GM13977 (cell line): ENCODE data around the gene PHC2.
A peak's percentile ranks its signal among the peaks of the same experiment; 100 is the strongest.

ENCODE experiments used
- DNase-seq: peaks from one replicate; pipeline ENCODE4 v3.0.0; 2012; ENCODE audit warnings: low spot score
- in situ Hi-C: fragments of 300-500 bp; cut with MboI; formaldehyde crosslinking; loops from one replicate; pipeline ENCODE4 v1.12.0; 2022; ENCODE audit warnings: low sequenced_read_pairs, low pct_unique_long_range_greater_than_20kb, mixed read lengths, inconsistent platforms; ENCODE audit not compliant: unreplicated experiment
- TF ChIP-seq, protein P1 (sequence below): IDR thresholded peaks from 2 replicates; pipeline ENCODE4 v1.5.1; 2012; ENCODE audit warnings: mild to moderate bottlenecking, control low read depth; ENCODE audit not compliant: insufficient read depth; ENCODE audit errors: extremely low read depth, missing control alignments

Gene PHC2

GRCh38 chr1:33299461-33300155 is 131.3 kb downstream of the PHC2 start:
- no peak for DNase-seq
- in situ Hi-C loops: loop anchor here (10.0 kb wide), 1 partner anchor 175 kb away; the partner anchor contains the start of gene ZSCAN20
- TF ChIP-seq, protein P1, sequence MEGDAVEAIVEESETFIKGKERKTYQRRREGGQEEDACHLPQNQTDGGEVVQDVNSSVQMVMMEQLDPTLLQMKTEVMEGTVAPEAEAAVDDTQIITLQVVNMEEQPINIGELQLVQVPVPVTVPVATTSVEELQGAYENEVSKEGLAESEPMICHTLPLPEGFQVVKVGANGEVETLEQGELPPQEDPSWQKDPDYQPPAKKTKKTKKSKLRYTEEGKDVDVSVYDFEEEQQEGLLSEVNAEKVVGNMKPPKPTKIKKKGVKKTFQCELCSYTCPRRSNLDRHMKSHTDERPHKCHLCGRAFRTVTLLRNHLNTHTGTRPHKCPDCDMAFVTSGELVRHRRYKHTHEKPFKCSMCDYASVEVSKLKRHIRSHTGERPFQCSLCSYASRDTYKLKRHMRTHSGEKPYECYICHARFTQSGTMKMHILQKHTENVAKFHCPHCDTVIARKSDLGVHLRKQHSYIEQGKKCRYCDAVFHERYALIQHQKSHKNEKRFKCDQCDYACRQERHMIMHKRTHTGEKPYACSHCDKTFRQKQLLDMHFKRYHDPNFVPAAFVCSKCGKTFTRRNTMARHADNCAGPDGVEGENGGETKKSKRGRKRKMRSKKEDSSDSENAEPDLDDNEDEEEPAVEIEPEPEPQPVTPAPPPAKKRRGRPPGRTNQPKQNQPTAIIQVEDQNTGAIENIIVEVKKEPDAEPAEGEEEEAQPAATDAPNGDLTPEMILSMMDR: no peak

DNA sequence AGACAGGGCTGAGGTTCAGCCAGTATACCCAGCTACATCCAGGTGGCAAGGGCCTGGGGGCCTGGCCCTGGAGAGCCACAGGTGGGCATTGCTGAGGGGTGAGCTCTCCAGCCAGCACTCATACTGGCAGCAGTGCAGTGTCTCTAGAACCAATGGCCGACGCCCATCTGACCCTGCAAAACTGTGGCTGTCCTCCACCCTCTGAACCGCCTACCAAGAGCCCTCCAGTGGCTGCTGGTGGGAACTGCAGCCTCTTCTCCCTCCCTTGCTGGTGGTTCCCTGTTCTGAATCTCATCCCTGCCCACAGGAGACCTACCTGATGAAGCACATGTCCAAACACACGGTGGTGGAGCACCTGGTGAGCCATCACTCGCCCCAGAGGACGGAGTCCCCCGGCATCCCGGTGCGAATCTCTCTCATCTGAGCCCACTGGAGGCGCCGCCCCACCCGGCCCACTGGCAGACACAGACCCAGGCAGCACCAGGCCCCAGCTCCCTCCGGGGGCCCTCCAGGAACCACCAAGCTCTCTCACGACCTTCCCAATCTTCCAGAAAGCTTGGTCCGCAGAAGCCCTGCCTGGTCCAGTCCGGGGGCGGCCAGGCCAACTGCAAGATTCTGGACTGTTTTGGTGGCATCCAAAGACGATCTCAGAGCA is 132.1 kb downstream of the PHC2 start:
- in situ Hi-C loops: loop anchor here (10.0 kb wide), 1 partner anchor 176 kb away; the partner anchor contains the start of gene ZSCAN20
- DNase-seq: peak; percentile 85
- TF ChIP-seq, protein P1: peak; percentile 87

GRCh38 chr1:33297911-33298622 is 132.8 kb downstream of the PHC2 start:
- in situ Hi-C loops: loop anchor here (10.0 kb wide), 1 partner anchor 177 kb away; the partner anchor contains the start of gene ZSCAN20
- TF ChIP-seq, protein P1: no peak
- no peak for DNase-seq

DNA sequence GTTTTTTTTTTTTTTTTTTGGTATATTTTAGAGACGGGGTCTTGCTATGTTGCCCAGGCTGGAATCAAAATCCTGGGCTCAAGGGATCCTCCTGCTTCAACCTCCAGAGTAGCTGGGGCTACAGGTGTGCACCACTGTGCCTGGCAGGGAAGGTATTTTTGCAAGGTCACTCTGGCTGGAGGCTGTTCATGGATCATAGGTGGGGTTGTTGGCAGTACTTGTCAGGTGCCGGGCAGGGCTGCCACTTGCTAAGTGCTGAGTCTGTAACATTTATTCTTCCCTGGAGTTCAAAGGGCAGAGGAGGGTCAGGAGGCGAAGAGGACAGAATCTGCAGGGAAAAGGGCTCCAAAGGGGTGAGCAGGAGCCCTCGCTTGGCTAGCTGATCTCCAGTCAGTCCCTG is 134.1 kb downstream of the PHC2 start:
- in situ Hi-C loops: loop anchor here (10.0 kb wide), 1 partner anchor 178 kb away; the partner anchor contains the start of gene ZSCAN20

GRCh38 chr1:33296082-33296458 is 134.8 kb downstream of the PHC2 start:
- TF ChIP-seq, protein P1: no peak
- in situ Hi-C loops: loop anchor here (10.0 kb wide), 1 partner anchor 179 kb away; the partner anchor contains the start of gene ZSCAN20
- no peak for DNase-seq

More for the DNA sequence above, 134.1 kb downstream of the PHC2 start:
- DNase-seq: no peak
- TF ChIP-seq, protein P1: no peak

- TF ChIP-seq, protein P1: peak; percentile 94
- in situ Hi-C loops: loop anchor here (10.0 kb wide), 1 partner anchor 179 kb away; the partner anchor contains the start of gene ZSCAN20
- DNase-seq: peak; percentile 92
Observed at GRCh38 chr1:33295450-33296081, 135.3 kb downstream of the PHC2 start.
